Activated CD8-positive, alpha-beta T cell treated with anti-CD3 and anti-CD28 coated beads for 36 hours (primary cell): ENCODE results near the gene SIX5. TPM values are rescaled to one million over a fixed set of nuclear protein-coding genes. Genes with fewer than 3 reads are reported as not detected.

Source experiments
- ATAC-seq: fragments of 200-7000 bp; cut with Tn5 transposase; one replicate; pipeline ENCODE4 v1.10.0; 2021; ENCODE audit warnings: mild to moderate bottlenecking, moderate library complexity
- CTCF ChIA-PET: fragments of 350-600 bp; sonication (Branson Sonifier 250); formaldehyde crosslinking; loops from one replicate; lab custom pipeline; 2021; ENCODE audit warnings: antibody characterized with exemption; lab: Charles Lee
- POLR2A ChIA-PET: fragments of 350-600 bp; sonication (Branson Sonifier 250); formaldehyde crosslinking; loops from one replicate; lab custom pipeline; 2021; ENCODE audit warnings: antibody characterized with exemption; lab: Charles Lee
- DNase-seq: peaks from one replicate; pipeline ENCODE4 v3.0.0-alpha.2; 2020
- H3K27ac Mint-ChIP-seq: one replicate; pipeline ENCODE4 v1.8.0; 2021; ENCODE audit warnings: mild to moderate bottlenecking, mixed read lengths
- H3K27me3 Mint-ChIP-seq: one replicate; pipeline ENCODE4 v1.8.0; 2021; ENCODE audit warnings: mixed read lengths
- H3K36me3 Mint-ChIP-seq: one replicate; pipeline ENCODE4 v1.8.0; 2021; ENCODE audit warnings: low read depth, mixed read lengths
- H3K4me1 Mint-ChIP-seq: one replicate; pipeline ENCODE4 v1.8.0; 2021; ENCODE audit warnings: low read depth, mixed read lengths
- H3K4me3 Mint-ChIP-seq: one replicate; pipeline ENCODE4 v1.8.0; 2021; ENCODE audit warnings: mild to moderate bottlenecking, moderate library complexity, mixed read lengths
- H3K9me3 Mint-ChIP-seq: one replicate; pipeline ENCODE4 v1.8.0; 2021; ENCODE audit warnings: mixed read lengths
- intact Hi-C: fragments of 100-400 bp; cut with micrococcal nuclease; formaldehyde crosslinking; loops from one replicate; pipeline ENCODE4 v1.10.0; 2022
- total RNA-seq, 2 experiments: library from RNA; stranded (reverse); gene quantifications; one replicate each; pipeline ENCODE4 v1.2.3, GENCODE V29; 2021
- TF ChIP-seq, protein P1 (sequence below): fragments of 200-600 bp; IDR thresholded peaks from one replicate; pipeline ENCODE4 v1.8.0; 2022; ENCODE audit warnings: antibody characterized with exemption, mild to moderate bottlenecking

Gene SIX5
- total RNA-seq, 2 experiments from 2014 or later: 0.97 to 1.5 TPM

DNA sequence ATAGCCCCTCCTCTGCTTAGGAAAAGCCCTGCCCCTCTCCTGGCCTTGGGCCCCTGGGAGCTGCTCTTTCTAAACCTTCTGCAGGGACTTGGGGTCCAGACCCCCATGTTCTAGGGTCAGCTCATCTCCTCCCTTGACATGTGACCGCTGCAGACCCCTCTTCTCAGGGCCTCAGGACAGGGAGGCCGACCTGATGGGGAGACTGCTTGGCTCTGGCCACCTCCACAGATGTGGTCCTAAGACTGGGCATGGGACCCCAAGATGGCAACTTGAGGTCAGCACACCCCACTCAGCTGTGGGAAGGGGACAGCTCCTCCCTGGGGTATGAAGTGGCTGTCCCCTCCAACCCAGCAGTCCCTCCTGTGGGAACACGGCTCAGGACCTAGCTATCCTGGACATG is 3.9 kb upstream of the SIX5 start:
- H3K9me3 Mint-ChIP-seq: no peaks in the 10 kb centered on the region
- no peak overlapping the region for H3K4me3 Mint-ChIP-seq
- TF ChIP-seq, protein P1, sequence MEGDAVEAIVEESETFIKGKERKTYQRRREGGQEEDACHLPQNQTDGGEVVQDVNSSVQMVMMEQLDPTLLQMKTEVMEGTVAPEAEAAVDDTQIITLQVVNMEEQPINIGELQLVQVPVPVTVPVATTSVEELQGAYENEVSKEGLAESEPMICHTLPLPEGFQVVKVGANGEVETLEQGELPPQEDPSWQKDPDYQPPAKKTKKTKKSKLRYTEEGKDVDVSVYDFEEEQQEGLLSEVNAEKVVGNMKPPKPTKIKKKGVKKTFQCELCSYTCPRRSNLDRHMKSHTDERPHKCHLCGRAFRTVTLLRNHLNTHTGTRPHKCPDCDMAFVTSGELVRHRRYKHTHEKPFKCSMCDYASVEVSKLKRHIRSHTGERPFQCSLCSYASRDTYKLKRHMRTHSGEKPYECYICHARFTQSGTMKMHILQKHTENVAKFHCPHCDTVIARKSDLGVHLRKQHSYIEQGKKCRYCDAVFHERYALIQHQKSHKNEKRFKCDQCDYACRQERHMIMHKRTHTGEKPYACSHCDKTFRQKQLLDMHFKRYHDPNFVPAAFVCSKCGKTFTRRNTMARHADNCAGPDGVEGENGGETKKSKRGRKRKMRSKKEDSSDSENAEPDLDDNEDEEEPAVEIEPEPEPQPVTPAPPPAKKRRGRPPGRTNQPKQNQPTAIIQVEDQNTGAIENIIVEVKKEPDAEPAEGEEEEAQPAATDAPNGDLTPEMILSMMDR: no peak
- peaks cover 8% of the 10 kb centered on the region for H3K36me3 Mint-ChIP-seq
- ChIA-PET CTCF (interaction anchor here (0.9 to 9.3 kb wide), 5 partner anchors 20 to 93 kb away, joined by 3 to 124 read pairs (median 4); partner anchors contain the start of gene DMWD), POLR2A (interaction anchor here (0.6 to 2.7 kb wide), 10 partner anchors 8 to 114 kb away, joined by 3 to 13 read pairs (median 3); partner anchors contain the start of genes DMWD and QPCTL)
- intact Hi-C loops: no loop called here
- H3K27ac Mint-ChIP-seq: no peak overlapping the region
- DNase-seq: no peak
- ATAC-seq: no peak
- peaks cover 9% of the 10 kb centered on the region for H3K4me1 Mint-ChIP-seq
- H3K27me3 Mint-ChIP-seq: peaks cover 13% of the 10 kb centered on the region

DNA sequence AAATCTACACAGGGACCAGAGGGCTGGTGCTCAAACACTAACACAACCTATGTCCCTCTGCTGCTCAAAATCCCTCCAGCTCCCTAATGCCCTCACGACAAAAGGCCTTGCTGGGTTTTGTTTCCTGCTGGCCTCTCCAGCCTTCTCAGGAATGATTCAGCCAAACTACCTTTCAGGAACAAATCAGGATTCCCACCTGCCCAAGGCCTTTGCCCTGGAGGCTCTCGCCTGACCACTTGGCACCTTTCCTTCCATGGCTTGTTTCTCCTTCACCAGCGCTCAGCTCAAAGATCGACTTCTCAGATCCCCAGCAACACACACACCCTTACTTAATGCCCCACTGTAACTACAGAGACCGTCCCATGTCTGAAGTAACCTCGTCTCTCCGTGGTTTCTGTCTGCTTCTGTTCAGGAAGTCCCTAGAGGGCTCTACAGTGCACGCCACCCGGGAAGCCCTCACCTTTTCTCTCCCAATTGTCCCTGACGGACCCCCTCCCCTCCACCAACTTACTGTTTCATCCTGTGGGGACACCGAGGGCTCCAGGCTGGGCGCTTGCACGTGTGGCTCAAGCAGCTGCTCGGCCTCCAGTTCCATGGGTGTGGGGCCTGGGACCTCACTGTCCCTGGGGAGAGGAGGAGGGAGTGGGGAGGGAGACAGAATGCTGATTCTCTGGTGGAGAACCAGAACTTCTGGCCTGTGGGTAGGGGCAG is 3.2 kb upstream of the SIX5 start:
- intact Hi-C loops: no loop called here
- Mint-ChIP-seq H3K4me1 (peaks cover 12% of the 10 kb centered on the region), H3K36me3 (peaks cover 6% of the 10 kb centered on the region), H3K4me3 (no peak overlapping the region), H3K27ac (no peak overlapping the region), H3K9me3 (no peaks in the 10 kb centered on the region), H3K27me3 (peaks cover 13% of the 10 kb centered on the region)
- CTCF ChIA-PET: interaction anchor here (3.2 to 9.3 kb wide), 2 partner anchors 28 to 45 kb away, joined by 14 to 124 read pairs; no protein-coding TSS in a partner anchor
- TF ChIP-seq, protein P1: no peak
- DNase-seq (no peak), ATAC-seq (no peak)
- POLR2A ChIA-PET: interaction anchor here (0.6 to 2.7 kb wide), 8 partner anchors 9 to 114 kb away, joined by 3 to 13 read pairs (median 4); partner anchors contain the start of genes DMWD and QPCTL

DNA sequence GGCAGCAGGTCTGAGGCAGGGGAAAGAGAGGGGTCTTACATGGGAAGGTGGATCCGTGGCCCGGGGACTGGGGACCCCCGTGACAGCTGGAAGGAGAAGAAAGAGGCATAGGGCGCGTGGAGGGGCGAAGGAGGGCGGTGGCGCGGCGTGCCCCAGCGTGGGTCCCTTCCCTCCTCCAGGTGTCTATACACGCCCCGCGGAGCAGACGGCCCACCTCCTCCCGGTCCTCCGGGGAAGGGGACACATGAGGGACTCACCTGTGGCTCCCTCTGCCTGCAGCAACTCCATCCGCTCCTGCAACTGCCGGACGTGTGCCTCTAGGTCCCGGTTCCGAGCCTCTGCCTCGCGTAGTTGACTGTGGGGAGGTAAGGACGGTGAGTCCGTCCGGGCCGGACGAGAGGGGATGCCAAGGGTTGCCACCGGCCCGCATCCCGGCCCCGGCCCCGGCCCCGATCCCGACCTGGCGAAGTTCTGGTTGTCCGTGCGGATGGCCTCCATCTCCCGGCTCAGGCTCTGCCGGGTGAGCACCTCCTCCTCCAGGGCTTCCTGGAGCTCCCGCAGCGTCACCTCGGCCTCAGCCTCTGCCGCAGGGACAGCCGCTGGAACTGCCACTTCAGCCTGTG is 2.4 kb upstream of the SIX5 start:
- peaks cover 12% of the 10 kb centered on the region for H3K4me1 Mint-ChIP-seq
- ATAC-seq (no peak), DNase-seq (no peak)
- peaks cover 14% of the 10 kb centered on the region for H3K27me3 Mint-ChIP-seq
- intact Hi-C loops: loop anchor here (2.0 kb wide), 1 partner anchor 27 kb away; no protein-coding TSS in a partner anchor
- CTCF ChIA-PET: interaction anchor here (1.3 to 9.3 kb wide), 8 partner anchors 8 to 129 kb away, joined by 3 to 124 read pairs (median 13); partner anchors contain the start of genes QPCTL, RSPH6A and SNRPD2
- no peak overlapping the region for H3K27ac Mint-ChIP-seq
- TF ChIP-seq, protein P1: no peak
- no peak overlapping the region for H3K4me3 Mint-ChIP-seq
- POLR2A ChIA-PET: interaction anchor here (0.8 to 2.7 kb wide), 4 partner anchors 7 to 78 kb away, joined by 3 to 13 read pairs (median 5); partner anchors contain the start of genes DMWD and QPCTL
- H3K36me3 Mint-ChIP-seq: no peaks in the 10 kb centered on the region
- no peaks in the 10 kb centered on the region for H3K9me3 Mint-ChIP-seq

DNA sequence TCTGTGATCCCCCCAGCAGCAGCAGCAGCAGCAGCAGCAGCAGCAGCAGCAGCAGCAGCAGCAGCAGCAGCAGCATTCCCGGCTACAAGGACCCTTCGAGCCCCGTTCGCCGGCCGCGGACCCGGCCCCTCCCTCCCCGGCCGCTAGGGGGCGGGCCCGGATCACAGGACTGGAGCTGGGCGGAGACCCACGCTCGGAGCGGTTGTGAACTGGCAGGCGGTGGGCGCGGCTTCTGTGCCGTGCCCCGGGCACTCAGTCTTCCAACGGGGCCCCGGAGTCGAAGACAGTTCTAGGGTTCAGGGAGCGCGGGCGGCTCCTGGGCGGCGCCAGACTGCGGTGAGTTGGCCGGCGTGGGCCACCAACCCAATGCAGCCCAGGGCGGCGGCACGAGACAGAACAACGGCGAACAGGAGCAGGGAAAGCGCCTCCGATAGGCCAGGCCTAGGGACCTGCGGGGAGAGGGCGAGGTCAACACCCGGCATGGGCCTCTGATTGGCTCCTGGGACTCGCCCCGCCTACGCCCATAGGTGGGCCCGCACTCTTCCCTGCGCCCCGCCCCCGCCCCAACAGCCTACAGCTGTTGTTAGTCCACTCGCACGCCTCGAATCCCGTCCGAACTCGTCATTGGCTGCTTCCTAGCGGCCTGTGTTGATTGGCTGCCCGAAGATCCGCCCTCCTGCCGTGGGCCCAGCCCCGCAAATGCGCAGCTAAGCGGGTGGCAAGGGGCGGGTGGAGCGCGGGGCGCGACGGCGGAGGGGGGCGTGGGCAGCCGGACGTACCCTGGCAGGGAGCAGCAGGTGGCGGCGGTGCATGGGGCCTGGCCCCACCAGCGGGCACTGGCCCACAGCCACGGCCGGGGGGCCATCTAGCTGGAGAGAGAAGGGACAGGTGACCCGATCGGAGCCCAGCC is 1.4 kb upstream of the SIX5 start:
- intact Hi-C loops: loop anchor here (2.0 kb wide), 1 partner anchor 28 kb away; no protein-coding TSS in a partner anchor
- peaks cover 12% of the 10 kb centered on the region for H3K4me1 Mint-ChIP-seq
- ATAC-seq (peak; percentile 72), DNase-seq (peak; percentile 91)
- ChIA-PET POLR2A (interaction anchor here (0.6 to 4.2 kb wide), 9 partner anchors 8 to 292 kb away, joined by 3 to 27 read pairs (median 3); partner anchors contain the start of genes DMWD, QPCTL and SNRPD2), CTCF (interaction anchor here (0.6 to 9.3 kb wide), 27 partner anchors 7 to 366 kb away, joined by 3 to 124 read pairs (median 5); partner anchors contain the start of genes CCDC61, DMPK, DMWD and FBXO46)
- H3K4me3 Mint-ChIP-seq: peak overlapping the region; percentile 80
- TF ChIP-seq, protein P1: peak; percentile 90
- H3K27ac Mint-ChIP-seq: no peak overlapping the region
- no peaks in the 10 kb centered on the region for H3K36me3 Mint-ChIP-seq
- peaks cover 16% of the 10 kb centered on the region for H3K27me3 Mint-ChIP-seq
- no peaks in the 10 kb centered on the region for H3K9me3 Mint-ChIP-seq
